ENCODE results near the gene CRB1. TPM values are rescaled to one million over a fixed set of nuclear protein-coding genes. Genes with fewer than 3 reads are reported as not detected.
A peak's percentile ranks its signal among the peaks of the same experiment; 100 is the strongest.
"Not testable (repeated sequence)": the region's sequence is repeated elsewhere in the genome, so short reads cannot be mapped to it uniquely, and the experiment has no call there.

The CRB1 gene
- total and polyA plus RNA-seq, 9 of the 15 experiments (the other 6 are each of a cell fraction or from before 2014, with no cell fraction given), result 0.04 to 0.10 TPM; not detected in 7

- no peaks in the 10 kb centered on the region for H3K4me1 ChIP-seq (replicated peaks in 1 of 2; ENCODE audit: control insufficient read depth in 2 of 2, insufficient read depth in 2 of 2, low read length in 2 of 2)
- no peaks in the 10 kb centered on the region for H3K9me1 ChIP-seq (ENCODE audit: control insufficient read depth, insufficient read depth, low read length)
- BruUV-seq (replicated peaks), result no TSS peak
- no peaks in the 10 kb centered on the region for H3K36me3 ChIP-seq (ENCODE audit: control insufficient read depth, insufficient read depth, low read length)
- no peak for TF ChIP-seq ESRRA (IDR thresholded peaks at IDR 0.05; ENCODE audit: borderline replicate concordance, low read depth)
- TF ChIP-seq NFIC (IDR thresholded peaks at IDR 0.05), result peak; percentile 77
- in situ Hi-C loops (cut with MboI), result no loop called here
- no peak overlapping the region for H3K9ac ChIP-seq (ENCODE audit: insufficient read depth in 1 of 2, low read depth in 2 of 2, low read length in 2 of 2)
- H4K20me1 ChIP-seq (replicated peaks; ENCODE audit: control insufficient read depth, insufficient read depth, low read length), result no peaks in the 10 kb centered on the region
- FAIRE-seq, result no peak
- no peaks in the 10 kb centered on the region for H3K79me2 ChIP-seq (ENCODE audit: control insufficient read depth, insufficient read depth, low read length)
- peaks cover 0 to 6% of the 10 kb centered on the region in 2 experiments; a peak in 2 of 5 replicates for H3K27me3 ChIP-seq (ENCODE audit: control insufficient read depth in 2 of 2, insufficient read depth in 2 of 2, low read length in 2 of 2)
- H3K4me3 ChIP-seq, result no peak overlapping the region
- CTCF ChIA-PET (ENCODE audit: low intra/inter-chr PET ratio), result no interaction called here
- POLR2A ChIA-PET, result no interaction called here
- H2AFZ ChIP-seq (ENCODE audit: low read depth, low read length), result no peak overlapping the region
- no peaks in the 10 kb centered on the region for H3K9me3 ChIP-seq (replicated peaks; ENCODE audit: control insufficient read depth, insufficient read depth, low read depth, low read length)
- WGBS (ENCODE audit: insufficient coverage, low coverage, missing lambda C conversion rate), result 5% methylated on average over 2 of the region's 2 CpGs
- no peak overlapping the region for H3K27ac ChIP-seq (ENCODE audit: extremely low read depth, low read depth, low read length)
- DNase-seq (ENCODE audit: extremely low read depth in 1 of 4, low spot score in 3 of 4), result peak in 1 of 4 experiments; percentile 21
- intact Hi-C loops (cut with micrococcal nuclease), result no loop called here
- ATAC-seq, result peak; percentile 42
- H3K4me2 ChIP-seq (ENCODE audit: insufficient read depth, low read length), result no peak overlapping the region
Observed at GRCh38 chr1:197486946-197487345, 218.9 kb downstream of the CRB1 start.

GRCh38 chr1:197491505-197491904 is 223.5 kb downstream of the CRB1 start:
- POLR2A ChIA-PET; DNase-seq (ENCODE audit: extremely low read depth in 1 of 4, low spot score in 3 of 4); CTCF ChIA-PET (ENCODE audit: low intra/inter-chr PET ratio); H4K20me1 ChIP-seq (replicated peaks; ENCODE audit: control insufficient read depth, insufficient read depth, low read length); ATAC-seq; H3K4me1 ChIP-seq (replicated peaks in 1 of 2; ENCODE audit: control insufficient read depth in 2 of 2, insufficient read depth in 2 of 2, low read length in 2 of 2); H3K9ac ChIP-seq (ENCODE audit: insufficient read depth in 1 of 2, low read depth in 2 of 2, low read length in 2 of 2); H3K9me1 ChIP-seq (ENCODE audit: control insufficient read depth, insufficient read depth, low read length); intact Hi-C loops (cut with micrococcal nuclease); H3K27me3 ChIP-seq (ENCODE audit: control insufficient read depth in 2 of 2, insufficient read depth in 2 of 2, low read length in 2 of 2); H3K79me2 ChIP-seq (ENCODE audit: control insufficient read depth, insufficient read depth, low read length); BruUV-seq (replicated peaks); FAIRE-seq; H3K9me3 ChIP-seq (replicated peaks; ENCODE audit: control insufficient read depth, insufficient read depth, low read depth, low read length); H3K27ac ChIP-seq (ENCODE audit: extremely low read depth, low read depth, low read length); in situ Hi-C loops (cut with MboI); H3K36me3 ChIP-seq (ENCODE audit: control insufficient read depth, insufficient read depth, low read length); H2AFZ ChIP-seq (ENCODE audit: low read depth, low read length); H3K4me2 ChIP-seq (ENCODE audit: insufficient read depth, low read length); H3K4me3 ChIP-seq: not testable (repeated sequence)
- TF ChIP-seq SPI1 (IDR thresholded peaks at IDR 0.05; ENCODE audit: borderline replicate concordance, low read depth, low read length), result peak; percentile 63; the same call in 1 of the 2 replicates
- 0% methylated on average over 1 of the region's 1 CpG for WGBS (ENCODE audit: insufficient coverage, low coverage, missing lambda C conversion rate)
